ENCODE measurements around the gene FGF22.
A peak's percentile ranks its signal among the peaks of the same experiment; 100 is the strongest.
"Not testable (repeated sequence)": the region's sequence is repeated elsewhere in the genome, so short reads cannot be mapped to it uniquely, and the experiment has no call there.

Gene FGF22

DNA sequence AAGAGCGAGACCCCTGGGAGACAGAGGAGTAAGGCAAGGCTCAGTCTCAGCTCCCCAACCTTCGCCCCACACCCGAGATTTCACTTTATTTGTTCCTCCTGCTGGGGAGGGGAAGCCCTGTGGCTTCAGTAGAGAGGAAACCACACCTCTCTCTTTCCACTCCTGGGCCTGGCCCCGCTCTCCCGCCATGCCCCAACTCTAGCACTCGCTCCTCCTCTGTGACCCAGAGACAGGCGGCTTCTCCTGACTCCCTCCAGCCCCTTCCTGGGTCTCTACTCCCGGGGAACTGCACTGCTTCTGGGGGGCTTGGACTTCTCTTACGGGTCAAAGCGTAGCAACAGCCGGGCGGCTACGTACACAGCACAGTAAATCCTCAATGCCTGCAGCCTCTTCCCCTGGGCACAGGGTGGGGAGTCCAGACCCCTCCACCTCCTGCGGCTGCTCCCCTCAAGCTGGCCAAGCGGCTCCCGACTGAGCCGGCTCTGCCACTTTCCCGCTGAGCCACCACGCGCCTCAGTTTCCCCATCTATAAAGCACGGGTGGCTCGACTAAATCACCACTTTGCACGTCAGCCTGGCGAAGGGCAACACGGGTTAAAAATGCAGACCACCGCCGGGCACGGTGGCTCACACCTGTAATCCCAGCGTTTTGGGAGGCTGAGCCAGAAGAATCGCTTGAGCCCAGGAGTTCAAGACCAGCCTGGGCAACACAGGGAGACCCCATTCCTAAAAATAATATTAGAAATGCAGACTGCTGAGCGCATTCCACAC, 21.9 kb downstream of the FGF22 start:
- DNase-seq = no peak

DNA sequence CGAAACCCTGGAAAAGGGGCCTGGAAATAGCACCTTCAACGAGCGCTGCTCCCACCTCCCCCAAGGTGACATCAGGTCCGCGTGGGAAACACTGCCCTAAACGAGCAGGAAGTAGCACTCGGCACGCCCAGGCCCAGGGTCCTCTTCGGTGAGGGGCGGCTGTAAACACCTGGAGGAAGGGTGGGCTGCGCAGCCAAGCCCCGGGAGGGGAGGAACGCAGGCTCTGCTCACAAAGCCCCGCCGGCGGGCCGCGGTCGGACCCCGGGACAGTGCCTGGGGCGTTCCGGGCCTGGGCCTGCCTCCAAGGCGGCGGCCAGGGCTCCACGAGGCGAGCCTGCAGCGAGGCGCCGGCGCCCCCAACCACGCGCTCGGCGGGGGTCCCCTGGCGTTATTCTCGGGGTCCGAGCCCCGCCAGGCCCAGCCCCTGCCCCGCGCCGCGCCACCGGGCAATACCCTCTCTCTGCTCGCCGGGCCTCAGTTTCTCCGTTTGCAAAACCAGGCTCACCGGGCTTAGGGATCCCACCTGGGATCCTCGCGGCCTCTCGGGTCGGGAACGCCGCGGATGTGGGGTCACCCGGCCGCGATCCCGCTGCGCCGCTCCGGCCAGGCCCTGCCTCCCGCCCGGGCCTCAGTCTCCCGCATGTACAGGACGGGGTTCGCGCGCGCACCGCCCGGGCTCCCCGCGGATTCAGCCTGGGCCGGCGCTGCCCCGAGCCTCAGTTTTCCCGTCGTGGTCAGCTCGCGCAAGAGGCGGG, 22.7 kb downstream of the FGF22 start:
- DNase-seq = no peak

DNA sequence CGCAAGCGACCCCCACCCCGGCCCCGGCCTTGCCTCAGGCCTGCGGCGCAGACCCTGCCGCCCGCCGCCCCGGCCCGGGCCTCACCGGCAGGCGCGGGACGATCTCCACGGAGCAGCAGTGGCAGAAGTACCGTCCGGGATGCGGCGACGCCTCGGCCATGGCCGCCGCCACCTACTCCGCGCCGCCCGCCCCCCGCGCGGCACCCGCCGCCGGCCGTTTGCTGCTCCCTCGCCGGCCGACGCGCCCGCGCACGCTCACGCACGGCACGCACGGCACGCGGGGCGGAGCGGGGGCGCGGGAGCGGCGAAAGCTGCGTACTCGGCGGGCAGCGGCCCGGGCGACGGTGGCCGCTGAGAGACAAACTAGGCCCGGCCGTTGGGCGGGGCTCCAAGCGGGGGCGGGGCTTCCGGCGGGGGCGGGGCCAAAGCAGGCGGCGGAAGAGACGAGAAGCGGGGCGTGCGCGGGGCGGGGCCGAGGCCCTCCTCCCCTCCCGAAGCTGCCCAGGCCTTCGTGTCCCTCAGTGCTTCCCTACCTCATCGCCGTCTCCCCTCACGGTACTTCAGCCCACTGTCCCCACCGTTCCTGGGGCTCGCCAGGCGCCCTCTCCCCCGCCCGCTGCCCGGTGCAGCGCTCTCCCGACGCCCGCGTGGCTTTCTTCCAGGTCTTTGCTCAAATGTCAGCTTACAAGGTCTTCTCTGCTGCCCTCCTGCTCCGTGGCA, 23.4 kb downstream of the FGF22 start, which contains the start of gene RNF126:
RNF126 (minus strand) TSS at position 253 of the 720 bp plus-strand sequence; CDS start at position 160, 93 bp downstream.
- DNase-seq = peak; percentile 90

DNA sequence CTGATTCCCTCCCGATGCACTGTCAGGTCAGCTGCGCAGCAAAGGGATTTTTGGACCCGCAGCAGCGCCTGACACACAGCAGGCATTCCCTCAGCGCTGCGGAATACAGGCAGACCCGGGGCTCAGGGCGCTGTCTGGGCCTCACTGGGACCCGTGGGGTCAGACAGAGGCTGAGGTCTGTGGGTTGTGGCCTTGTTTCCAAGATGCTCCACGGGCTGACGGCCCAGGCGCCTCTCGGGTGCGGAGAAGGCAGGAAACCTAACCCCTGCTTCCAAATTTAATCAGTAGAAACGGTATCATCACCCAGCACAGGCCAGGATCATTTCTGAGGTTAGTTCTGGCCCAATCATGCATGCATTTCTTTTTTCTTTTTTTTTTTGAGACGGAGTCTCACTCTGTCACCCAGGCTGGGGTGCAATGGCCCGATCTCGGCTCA, 24.0 kb downstream of the FGF22 start:
- no peak for DNase-seq

DNA sequence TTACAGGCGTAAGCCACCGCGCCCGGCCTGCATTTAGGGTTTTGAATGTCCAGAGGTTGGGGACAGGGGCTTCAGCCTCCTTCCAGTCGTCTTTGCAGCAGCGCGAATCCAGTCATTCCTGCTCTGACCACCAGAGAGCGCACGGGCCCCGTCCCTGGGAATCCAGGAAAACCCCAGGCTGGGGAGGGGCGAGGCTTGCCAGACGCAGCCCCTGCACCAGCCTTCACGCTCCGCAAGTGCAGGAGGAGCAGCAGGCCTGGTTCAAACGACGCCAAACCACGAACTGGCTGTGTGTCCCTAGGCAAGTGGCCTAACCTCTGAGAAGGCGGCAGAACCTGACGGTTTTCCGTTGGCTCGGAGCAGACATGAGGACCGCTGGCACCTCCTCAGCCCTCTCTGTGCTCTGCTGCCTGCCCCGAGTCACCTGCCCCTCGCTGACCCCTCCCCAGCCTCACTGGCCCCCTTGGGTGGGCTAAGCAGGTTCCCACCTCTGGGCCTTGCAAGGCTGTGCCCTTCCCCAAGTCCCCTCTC, 25.3 kb downstream of the FGF22 start:
- peak; percentile 38 for DNase-seq

DNA sequence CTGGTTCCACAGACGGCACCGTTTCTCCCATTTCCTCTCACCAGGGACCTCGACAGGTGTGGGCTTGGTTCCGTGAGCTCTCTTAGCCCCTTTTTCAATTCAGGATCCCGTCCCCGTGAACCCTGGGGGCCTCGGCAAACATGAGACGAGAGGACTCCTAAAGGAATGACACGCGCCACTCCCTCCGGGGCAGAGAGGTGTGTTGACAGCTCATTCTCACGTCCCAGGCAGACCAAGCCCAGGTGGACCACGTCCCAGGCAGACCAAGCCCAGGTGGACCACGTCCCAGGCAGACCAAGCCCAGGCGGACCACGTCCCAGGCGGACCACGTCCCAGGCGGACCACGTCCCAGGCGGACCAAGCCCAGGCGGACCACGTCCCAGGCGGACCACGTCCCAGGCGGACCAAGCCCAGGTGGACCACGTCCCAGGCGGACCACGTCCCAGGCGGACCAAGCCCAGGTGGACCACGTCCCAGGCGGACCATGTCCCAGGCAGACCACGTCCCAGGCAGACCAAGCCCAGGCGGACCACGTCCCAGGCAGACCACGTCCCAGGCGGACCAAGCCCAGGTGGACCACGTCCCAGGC, 27.4 kb downstream of the FGF22 start:
- DNase-seq = not testable (repeated sequence)

DNA sequence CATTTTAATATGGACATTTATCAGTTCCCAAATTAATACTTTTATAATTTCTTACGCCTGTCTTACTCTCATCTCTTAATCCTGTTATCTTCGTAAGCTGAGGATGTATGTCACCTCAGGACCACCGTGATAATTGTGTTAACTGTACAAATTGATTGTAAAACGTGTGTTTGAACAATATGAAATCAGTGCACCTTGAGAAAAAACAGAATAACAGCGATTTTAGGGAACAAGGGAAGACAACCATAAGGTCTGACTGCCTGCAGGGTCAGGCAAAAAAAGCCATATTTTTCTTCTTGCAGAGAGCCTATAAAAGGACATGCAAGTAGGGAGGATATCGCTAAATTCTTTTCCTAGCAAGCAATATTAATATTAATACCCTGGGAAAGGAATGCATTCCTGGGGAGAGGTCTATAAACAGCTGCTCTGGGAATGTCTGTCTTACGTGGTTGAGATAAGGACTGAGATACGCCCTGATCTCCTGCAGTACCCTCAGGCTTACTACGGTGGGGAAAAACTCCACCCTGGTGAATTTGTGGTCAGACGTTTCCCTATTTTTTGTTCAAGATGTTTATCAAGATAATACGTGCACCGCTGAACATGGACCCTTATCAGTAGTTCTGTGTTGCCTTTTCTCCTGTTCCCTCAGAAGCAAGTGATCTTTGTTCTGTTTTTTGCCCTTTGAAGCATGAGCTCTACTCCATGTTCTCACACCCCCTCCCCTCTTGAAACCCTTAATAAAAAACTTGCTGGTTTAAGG, 29.2 kb downstream of the FGF22 start:
- DNase-seq = not testable (repeated sequence)

DNA sequence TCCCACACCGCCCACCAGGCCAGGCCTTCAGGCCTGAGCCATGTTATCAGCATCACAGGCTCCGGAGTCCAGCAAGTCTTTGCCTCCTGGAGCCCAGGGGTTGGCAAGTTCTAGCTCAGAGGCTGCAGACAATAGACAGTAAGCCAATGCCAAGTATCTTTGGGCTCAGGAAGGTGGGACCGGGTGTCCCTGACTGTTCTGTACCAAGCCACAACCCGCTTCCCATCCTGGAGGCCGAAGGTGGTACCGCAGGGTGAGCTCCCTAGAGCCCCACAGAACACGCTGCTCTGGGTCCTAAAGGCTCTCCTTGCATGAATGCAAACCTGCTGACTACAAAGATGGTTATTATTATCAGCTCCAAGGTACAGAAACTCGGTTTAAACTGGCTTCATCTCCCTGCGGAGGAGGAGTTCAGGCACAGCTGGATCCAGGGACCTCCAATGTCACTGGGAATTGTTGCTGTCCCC, 31.0 kb downstream of the FGF22 start:
- no peak for DNase-seq

DNA sequence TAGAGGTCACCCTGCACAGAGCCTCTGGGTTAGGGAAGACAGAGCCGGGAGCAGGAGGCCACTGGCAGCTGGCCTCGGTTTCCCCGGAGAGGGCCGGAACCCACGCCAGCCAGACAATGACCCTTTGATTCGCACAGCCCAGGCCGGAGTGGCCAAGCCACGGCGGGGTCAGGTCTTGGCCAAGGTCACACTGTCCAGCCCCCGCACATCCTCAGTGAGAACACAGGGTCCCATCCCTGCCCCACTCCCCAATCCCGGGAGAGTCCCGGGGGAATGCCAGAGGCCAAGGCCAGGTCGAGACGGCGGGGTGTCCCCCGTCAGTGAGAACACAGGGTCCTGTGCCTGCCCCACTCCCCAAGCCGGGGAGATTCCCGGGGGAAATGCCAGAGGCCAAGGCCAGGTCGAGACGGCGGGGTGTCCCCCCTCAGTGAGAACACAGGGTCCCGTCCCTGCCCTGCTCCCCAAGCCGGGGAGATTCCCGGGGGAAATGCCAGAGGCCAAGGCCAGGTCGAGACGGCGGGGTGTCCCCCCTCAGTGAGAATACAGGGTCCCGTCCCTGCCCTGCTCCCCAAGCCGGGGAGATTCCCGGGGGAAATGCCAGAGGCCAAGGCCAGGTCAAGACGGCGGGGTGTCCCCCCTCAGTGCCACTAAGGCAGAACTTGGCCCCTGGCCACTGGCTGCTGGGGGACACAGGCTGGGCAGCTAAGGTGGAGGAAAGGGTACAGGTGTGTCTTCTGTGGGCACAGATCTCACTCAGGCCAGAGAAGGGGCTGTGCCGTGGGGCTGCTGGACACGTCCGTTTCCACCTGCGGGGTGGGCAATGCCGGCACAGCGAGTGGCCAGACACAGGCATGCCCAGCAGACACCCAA, 34.8 kb downstream of the FGF22 start:
- DNase-seq = no peak

DNA sequence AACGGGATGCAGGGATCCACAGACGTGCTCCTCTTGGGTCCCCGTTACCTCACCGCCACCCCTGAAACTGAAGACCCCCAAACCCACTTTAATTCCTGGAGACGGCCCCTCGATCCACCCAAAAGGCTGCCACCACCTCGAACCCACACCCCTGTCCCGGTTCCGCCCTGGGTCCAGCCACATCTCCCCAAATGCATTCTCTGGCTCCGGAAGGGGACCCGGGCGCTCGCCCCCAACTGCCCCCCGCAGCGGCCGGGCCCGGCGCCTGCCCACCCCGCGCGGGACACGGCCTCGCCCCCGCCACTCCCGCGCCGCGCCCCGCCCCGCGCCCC, 36.3 kb downstream of the FGF22 start:
- DNase-seq = no peak

DNA sequence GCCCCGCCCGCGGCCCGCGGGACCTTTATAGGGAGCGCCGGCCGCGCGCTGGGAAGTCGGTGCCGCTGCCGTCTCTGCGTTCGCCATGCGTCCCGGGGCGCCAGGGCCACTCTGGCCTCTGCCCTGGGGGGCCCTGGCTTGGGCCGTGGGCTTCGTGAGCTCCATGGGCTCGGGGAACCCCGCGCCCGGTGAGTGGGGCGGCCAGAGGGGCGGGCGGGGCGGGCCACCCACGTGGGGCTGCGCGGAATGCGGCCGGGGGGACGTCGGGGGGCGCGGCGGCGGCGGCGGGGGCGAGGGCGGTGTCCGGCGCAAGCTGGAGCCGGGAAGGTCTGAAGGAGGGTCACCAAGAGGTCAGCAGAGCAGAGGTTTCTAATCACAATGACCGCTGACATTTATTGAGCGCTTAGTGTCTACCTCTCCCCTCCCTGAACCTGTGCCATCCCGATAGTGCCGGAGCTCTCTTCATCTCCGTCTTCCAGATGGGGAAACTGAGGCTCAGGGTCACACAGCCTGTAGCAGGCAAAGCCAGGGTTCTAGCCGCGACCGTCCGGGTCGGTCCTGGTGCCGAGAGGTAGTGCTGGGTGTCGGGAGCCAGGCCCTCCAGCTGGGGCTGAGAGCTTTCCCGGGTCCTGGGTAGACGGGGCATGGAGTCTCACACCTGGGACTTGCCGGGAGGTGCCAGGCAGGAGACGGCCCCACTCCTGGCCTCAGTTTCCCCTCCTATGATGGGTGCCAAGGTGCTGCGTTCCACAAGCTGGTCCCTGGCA, 36.8 kb downstream of the FGF22 start, which contains the start of gene FSTL3:
FSTL3 (plus strand) TSS at position 54 of the 767 bp plus-strand sequence; CDS start at position 86, 32 bp downstream.
- no peak for DNase-seq

DNA sequence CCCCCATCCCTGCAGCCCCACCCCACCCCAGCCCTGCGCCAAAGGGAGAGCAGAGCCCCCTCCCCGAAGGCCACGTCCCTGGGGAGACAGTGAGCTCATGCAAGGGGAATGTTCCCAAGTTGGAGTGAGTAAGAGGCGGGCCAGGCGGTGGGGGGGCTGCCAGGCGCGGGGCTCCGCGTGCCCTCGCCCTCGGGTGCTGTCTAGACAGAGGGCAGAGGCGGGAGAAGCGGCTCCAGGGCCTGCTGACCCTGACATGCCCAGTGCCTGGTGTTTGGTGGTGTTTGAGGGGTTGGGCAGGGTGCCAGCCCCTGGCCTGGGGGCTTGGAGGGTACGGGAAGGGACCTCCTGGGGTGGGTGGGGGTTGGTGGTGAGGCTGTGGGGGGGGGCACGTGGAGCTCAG, 37.5 kb downstream of the FGF22 start:
- DNase-seq = peak; percentile 73

DNA sequence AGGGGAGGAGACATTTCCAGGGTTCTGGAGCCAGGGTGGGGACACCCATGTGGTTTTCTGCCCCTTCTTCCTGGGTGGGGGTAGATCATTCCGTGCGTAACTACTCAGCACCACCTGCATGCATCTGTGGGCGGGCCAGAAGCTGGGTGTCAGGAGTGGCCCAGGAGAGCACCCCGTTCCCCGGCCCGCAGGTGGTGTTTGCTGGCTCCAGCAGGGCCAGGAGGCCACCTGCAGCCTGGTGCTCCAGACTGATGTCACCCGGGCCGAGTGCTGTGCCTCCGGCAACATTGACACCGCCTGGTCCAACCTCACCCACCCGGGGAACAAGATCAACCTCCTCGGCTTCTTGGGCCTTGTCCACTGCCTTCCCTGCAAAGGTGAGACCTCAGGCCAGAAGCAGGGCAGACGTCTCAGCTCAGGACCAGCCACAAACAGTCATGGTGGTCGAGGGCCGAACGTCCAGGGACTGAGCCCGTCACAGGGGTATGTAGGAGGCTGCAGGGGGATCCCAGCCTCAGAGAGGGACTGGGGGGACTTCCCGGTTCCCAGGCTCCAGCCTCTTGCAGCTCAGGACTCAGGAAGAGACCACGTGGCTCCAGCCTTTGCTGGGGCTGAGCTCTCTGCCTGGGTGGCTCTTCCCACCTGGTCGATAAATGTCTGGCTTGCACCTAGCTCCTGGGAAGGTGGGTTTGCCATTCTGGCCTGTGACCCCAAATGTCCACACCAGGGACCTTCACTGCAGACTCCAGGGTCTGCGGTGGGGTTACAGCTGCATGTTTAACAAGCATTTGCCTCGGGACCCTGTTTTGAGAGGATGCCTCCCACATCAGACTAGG, 38.1 kb downstream of the FGF22 start:
- no peak for DNase-seq

DNA sequence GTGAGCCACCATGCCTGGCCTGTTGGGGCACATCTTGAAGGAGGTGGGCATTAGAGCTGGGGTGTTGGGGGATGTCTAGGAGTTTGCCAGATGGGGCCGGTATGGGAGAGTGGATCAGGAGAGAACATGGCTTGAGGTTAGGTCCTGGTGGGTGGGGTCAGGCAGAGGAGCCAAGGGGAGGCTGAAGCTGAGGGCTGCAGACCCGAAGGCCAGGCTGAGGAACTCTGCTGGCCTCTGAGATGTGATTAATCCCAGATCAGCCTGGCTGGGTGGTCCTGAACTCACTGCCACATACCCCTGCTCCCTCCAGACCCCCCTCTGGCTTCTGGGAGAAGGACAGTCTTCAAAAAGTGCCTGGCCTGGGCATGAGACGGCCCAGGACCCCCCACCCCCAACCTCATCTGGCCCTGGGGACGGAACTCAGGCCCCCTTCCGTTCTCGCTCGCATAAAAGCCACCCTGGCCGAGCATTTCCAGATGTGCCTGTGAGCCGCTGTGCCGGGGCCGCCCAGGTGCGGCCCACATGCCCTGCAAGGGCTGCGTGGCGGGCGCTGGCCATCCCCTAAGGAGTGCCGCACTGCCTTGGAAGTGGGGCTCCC, 39.2 kb downstream of the FGF22 start:
- no peak for DNase-seq

DNA sequence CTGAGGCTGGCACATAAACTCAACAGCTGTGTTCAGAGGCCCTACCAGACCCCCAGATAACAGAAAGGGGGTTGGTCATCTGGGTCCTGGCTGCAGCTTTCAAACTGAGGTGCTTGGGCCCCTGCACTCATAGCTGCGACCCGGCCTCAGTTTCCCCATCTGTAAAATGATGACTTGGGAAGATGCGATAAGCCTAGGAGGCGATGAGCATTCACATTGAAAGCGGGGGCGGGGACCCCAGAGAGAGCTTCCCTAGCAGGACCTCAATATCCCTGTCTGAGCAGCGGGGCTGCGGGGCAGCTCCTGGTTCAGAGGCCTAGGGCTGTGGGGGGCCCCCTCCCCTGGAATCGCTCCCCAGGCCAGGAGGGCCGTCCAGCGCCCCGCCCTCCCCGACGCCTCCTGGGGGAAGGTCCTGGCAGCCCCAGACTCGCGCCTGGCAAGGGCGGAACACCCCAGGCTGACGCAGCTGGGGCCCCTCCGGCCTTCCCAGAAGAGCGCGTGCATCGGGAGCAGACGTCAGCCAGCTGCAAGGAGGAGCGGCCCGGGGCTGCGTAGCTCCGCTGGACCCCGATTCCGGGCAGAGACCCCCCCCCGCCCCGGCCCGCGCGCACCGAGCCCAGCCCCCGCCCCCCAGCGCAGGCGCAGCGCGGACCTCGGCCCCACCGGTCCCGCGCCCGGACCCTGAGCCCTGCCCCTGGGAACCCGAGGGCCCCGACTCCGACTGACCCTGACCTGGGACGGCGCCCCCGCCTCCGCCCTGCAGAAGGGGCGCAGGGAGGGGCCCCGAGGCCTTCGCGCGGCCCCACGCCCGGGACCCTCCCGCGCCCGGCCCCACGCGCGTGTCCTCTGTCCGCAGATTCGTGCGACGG, 40.0 kb downstream of the FGF22 start:
- peak; percentile 60 for DNase-seq

DNA sequence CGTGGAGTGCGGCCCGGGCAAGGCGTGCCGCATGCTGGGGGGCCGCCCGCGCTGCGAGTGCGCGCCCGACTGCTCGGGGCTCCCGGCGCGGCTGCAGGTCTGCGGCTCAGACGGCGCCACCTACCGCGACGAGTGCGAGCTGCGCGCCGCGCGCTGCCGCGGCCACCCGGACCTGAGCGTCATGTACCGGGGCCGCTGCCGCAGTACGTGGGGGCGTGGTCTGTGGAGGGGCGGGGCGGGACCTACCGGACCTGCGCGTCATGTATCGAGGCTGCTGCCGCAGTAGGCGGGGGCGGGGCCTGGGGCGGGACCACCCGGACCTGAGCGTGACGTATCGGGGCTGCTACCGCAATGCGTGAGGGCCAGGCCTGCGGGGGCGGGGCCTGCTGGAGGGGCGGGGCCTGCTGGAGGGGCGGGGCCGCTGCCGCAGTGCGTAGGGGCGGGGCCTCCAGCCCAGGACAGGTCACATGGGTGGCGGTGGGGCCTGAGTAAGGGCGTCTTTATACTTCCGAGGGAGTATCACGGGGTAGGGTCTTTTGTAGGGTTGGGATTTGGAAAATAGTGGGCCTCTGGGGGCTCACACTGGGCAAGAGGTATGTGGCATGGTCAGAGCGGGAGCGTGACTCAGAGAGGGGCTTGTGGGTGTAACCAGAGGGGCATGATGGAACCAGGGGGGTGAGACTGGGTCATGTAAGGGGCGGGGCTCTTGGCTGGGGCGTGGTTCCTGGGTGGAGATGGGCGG, 40.8 kb downstream of the FGF22 start:
- peak; percentile 97 for DNase-seq
